HepG2 (cell line): ENCODE measurements around the gene PLCL1.

Source experiments
- BRF2 ChIP-seq: sonication (generic); formaldehyde crosslinking; IDR thresholded peaks from 2 replicates; pipeline ENCODE4 v1.8.1; 2022; ENCODE audit warnings: mild to moderate bottlenecking, missing genetic modification reagents
- TF ChIP-seq, protein P1 (sequence below): sonication (generic); formaldehyde crosslinking; IDR thresholded peaks from 2 replicates; pipeline ENCODE4 v1.5.0; 2020; ENCODE audit warnings: mild to moderate bottlenecking, missing genetic modification reagents, moderate library complexity

- no peak for TF ChIP-seq BRF2 (CRISPR knock-in tag)
- TF ChIP-seq, protein P1, sequence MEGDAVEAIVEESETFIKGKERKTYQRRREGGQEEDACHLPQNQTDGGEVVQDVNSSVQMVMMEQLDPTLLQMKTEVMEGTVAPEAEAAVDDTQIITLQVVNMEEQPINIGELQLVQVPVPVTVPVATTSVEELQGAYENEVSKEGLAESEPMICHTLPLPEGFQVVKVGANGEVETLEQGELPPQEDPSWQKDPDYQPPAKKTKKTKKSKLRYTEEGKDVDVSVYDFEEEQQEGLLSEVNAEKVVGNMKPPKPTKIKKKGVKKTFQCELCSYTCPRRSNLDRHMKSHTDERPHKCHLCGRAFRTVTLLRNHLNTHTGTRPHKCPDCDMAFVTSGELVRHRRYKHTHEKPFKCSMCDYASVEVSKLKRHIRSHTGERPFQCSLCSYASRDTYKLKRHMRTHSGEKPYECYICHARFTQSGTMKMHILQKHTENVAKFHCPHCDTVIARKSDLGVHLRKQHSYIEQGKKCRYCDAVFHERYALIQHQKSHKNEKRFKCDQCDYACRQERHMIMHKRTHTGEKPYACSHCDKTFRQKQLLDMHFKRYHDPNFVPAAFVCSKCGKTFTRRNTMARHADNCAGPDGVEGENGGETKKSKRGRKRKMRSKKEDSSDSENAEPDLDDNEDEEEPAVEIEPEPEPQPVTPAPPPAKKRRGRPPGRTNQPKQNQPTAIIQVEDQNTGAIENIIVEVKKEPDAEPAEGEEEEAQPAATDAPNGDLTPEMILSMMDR (CRISPR knock-in tag), result no peak
These were observed 146.3 kb downstream of the PLCL1 start for GRCh38 chr2:197950724-197951123.
